ENCODE results near the gene AVEN.

DNA sequence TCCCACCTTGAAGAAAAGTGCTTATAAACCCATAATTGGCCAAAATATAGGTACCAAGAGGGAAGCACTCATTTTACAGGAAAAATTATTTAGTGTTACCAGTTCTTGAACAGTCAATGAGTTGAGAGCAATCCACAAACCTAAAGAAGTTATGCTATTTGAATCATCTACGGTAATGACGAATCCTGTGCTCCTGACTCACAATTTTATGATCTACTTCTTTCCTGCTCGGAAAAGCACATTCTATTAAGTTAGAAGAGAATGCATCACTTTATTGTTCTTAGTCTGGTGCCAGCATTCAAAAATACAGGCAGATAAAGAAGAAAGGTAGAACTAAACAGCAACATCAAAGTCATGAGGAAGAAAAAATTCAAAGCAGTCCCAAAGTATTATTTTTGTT lies 37.5 kb downstream of the AVEN start:
- TF ChIP-seq CTCF (optimal IDR thresholded peaks at IDR 0.05 in 1 of 3, IDR thresholded peaks at IDR 0.05 in 1 of 3, conservative IDR thresholded peaks at IDR 0.05 in 1 of 3; ENCODE audit: extremely low read depth in 1 of 3, insufficient read depth in 2 of 3, low read length in 3 of 3) (no peak), EZH2 (IDR thresholded peaks at IDR 0.05; ENCODE audit: low read length) (no peak)
